Chondrocyte (in vitro differentiated cells): ENCODE measurements around the gene USP5. TPM values are rescaled to one million over a fixed set of nuclear protein-coding genes. Genes with fewer than 3 reads are reported as not detected.

Experiments
- DNase-seq: peaks from one replicate; pipeline ENCODE4 v3.0.0; 2021; ENCODE audit warnings: mixed read lengths, low spot score
- H3K27ac Mint-ChIP-seq: one replicate; pipeline ENCODE4 v1.8.0; 2021; ENCODE audit warnings: mild to moderate bottlenecking, moderate library complexity, mixed read lengths; ENCODE audit not compliant: unreplicated experiment
- H3K27me3 Mint-ChIP-seq: 2 replicates; pipeline ENCODE4 v1.8.0; 2021; ENCODE audit warnings: low read depth, mixed read lengths
- H3K36me3 Mint-ChIP-seq: 2 replicates; pipeline ENCODE4 v1.8.0; 2021; ENCODE audit warnings: low read depth, mixed read lengths
- H3K4me1 Mint-ChIP-seq: 2 replicates; pipeline ENCODE4 v1.8.0; 2021; ENCODE audit warnings: low read depth, mild to moderate bottlenecking, mixed read lengths
- H3K4me3 Mint-ChIP-seq: one replicate; pipeline ENCODE4 v1.8.0; 2021; ENCODE audit warnings: mild to moderate bottlenecking, moderate library complexity, mixed read lengths; ENCODE audit not compliant: unreplicated experiment
- H3K9me3 Mint-ChIP-seq: 2 replicates; pipeline ENCODE4 v1.8.0; 2021; ENCODE audit warnings: low read depth, mixed read lengths
- CTCF ChIP-seq: fragments of 200-600 bp; sonication (generic); IDR thresholded peaks from 2 replicates; pipeline ENCODE4 v1.5.0; 2021; ENCODE audit warnings: antibody characterized with exemption, mild to moderate bottlenecking, moderate library complexity
- total RNA-seq: library from RNA; stranded (reverse); gene quantifications from 3 replicates; pipeline ENCODE4 v1.2.1, GENCODE V29; 2021

The USP5 gene
- total RNA-seq, 1 donor from 2014 or later: 106 TPM

GRCh38 chr12:6842075-6842474, 9.9 kb upstream of the USP5 start:
- peaks cover 35% of the 10 kb centered on the region for H3K36me3 Mint-ChIP-seq
- no peak overlapping the region for H3K4me3 Mint-ChIP-seq
- no peak for TF ChIP-seq CTCF

GRCh38 chr12:6843118-6843902, 8.6 kb upstream of the USP5 start:
- Mint-ChIP-seq H3K36me3 (peaks cover 34% of the 10 kb centered on the region), H3K9me3 (no peaks in the 10 kb centered on the region), H3K4me1 (no peaks in the 10 kb centered on the region), H3K4me3 (no peak overlapping the region), H3K27ac (no peak overlapping the region), H3K27me3 (no peaks in the 10 kb centered on the region)
- DNase-seq: no peak
- TF ChIP-seq CTCF: no peak

More at GRCh38 chr12:6842075-6842474, 9.9 kb upstream of the USP5 start:
- no peak for DNase-seq
- Mint-ChIP-seq H3K27ac (no peak overlapping the region), H3K9me3 (no peaks in the 10 kb centered on the region), H3K4me1 (no peaks in the 10 kb centered on the region), H3K27me3 (no peaks in the 10 kb centered on the region)

GRCh38 chr12:6845395-6845794, 6.6 kb upstream of the USP5 start:
- no peaks in the 10 kb centered on the region for H3K9me3 Mint-ChIP-seq
- TF ChIP-seq CTCF: no peak
- H3K27me3 Mint-ChIP-seq: no peaks in the 10 kb centered on the region

GRCh38 chr12:6846316-6846869, 5.6 kb upstream of the USP5 start:
- H3K4me3 Mint-ChIP-seq: no peak overlapping the region
- no peak for TF ChIP-seq CTCF
- DNase-seq: no peak
- no peak overlapping the region for H3K27ac Mint-ChIP-seq
- no peaks in the 10 kb centered on the region for H3K9me3 Mint-ChIP-seq
- H3K27me3 Mint-ChIP-seq: no peaks in the 10 kb centered on the region
- H3K4me1 Mint-ChIP-seq: peaks cover 17% of the 10 kb centered on the region
- H3K36me3 Mint-ChIP-seq: peaks cover 35% of the 10 kb centered on the region

More at GRCh38 chr12:6845395-6845794, 6.6 kb upstream of the USP5 start:
- DNase-seq: no peak
- peaks cover 35% of the 10 kb centered on the region for H3K36me3 Mint-ChIP-seq
- H3K27ac Mint-ChIP-seq: no peak overlapping the region
- H3K4me3 Mint-ChIP-seq: no peak overlapping the region
- H3K4me1 Mint-ChIP-seq: peaks cover 9% of the 10 kb centered on the region

GRCh38 chr12:6847676-6848075, 4.3 kb upstream of the USP5 start:
- Mint-ChIP-seq H3K27me3 (no peaks in the 10 kb centered on the region), H3K9me3 (no peaks in the 10 kb centered on the region), H3K36me3 (peaks cover 34% of the 10 kb centered on the region), H3K4me3 (no peak overlapping the region), H3K4me1 (peaks cover 18% of the 10 kb centered on the region), H3K27ac (no peak overlapping the region)
- DNase-seq: no peak
- TF ChIP-seq CTCF: no peak
